ENCODE results near the gene POLA1. TPM values are rescaled to one million over a fixed set of nuclear protein-coding genes. Genes with fewer than 3 reads are reported as not detected.

The POLA1 gene
- total and polyA plus RNA-seq, 7 donors = 3.5 to 9.4 (median 6.8) TPM

DNA sequence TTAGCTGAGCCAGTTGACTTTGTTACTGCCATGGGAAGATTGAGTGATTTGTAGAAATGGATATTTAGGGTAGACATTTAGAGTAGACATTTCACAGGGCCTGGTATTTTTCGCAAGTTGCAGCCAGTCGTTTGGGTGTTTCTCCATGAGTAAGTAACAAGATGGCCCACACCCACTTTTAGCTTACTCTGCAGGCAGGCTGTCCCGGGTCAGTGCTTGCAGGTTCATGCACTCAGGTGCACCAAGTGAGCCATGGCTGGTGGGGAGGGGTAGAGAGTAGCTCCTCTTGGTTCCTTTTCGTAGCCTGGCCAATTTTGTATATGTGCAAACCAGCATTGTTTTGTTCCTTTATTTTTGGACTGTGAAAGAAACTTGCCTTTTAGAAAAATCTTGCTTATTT is 145.6 kb downstream of the POLA1 start:
- no peaks in the 10 kb centered on the region for H3K9me3 ChIP-seq
- no peak for DNase-seq
- intact Hi-C loops (cut with DNase I) = loop anchor here (2.0 to 10.0 kb wide), 3 partner anchors 175 to 305 kb away; partner anchors contain the start of gene ARX (in 1 of the 2)
- TF ChIP-seq, protein P1, sequence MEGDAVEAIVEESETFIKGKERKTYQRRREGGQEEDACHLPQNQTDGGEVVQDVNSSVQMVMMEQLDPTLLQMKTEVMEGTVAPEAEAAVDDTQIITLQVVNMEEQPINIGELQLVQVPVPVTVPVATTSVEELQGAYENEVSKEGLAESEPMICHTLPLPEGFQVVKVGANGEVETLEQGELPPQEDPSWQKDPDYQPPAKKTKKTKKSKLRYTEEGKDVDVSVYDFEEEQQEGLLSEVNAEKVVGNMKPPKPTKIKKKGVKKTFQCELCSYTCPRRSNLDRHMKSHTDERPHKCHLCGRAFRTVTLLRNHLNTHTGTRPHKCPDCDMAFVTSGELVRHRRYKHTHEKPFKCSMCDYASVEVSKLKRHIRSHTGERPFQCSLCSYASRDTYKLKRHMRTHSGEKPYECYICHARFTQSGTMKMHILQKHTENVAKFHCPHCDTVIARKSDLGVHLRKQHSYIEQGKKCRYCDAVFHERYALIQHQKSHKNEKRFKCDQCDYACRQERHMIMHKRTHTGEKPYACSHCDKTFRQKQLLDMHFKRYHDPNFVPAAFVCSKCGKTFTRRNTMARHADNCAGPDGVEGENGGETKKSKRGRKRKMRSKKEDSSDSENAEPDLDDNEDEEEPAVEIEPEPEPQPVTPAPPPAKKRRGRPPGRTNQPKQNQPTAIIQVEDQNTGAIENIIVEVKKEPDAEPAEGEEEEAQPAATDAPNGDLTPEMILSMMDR (IDR thresholded peaks at IDR 0.05) = no peak
- 57 to 80% (median 69%) methylated on average over 4 of the region's 4 CpGs for WGBS, 3 donors
- H3K4me1 ChIP-seq = peaks cover 6% of the 10 kb centered on the region
- H3K27ac ChIP-seq = no peak overlapping the region
- H3K36me3 ChIP-seq (ENCODE audit: insufficient read depth in 1 of 2, low read depth in 1 of 2) = peaks cover 0 to 11% of the 10 kb centered on the region in 2 donors
- ATAC-seq = no peak
- no peak overlapping the region for H3K4me3 ChIP-seq
- H3K27me3 ChIP-seq (ENCODE audit: insufficient read depth in 3 of 3, low read length in 2 of 3) = no peaks in the 10 kb centered on the region

DNA sequence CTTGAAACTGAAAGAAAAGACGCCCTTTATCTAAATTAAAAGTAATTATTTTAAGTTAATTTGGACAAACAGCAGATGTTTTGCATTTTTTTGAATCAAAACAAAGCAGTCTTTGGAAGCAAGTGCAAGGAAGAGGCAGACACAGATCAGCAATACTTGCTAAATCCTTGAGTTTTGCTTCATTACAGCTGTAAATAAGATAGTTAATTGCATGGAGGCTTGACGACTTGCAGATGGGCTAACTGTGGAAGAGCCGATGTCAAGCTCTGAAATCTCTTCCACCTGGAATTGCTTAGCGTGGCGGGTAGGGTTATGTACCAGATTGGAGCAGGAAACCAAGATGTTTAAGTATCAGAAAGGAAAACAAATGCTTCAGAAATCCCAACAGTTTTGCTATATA is 148.8 kb downstream of the POLA1 start:
- H3K27ac ChIP-seq = no peak overlapping the region
- ATAC-seq (no peak), DNase-seq (no peak)
- TF ChIP-seq, protein P1 (IDR thresholded peaks at IDR 0.05) = no peak
- no peak overlapping the region for H3K4me3 ChIP-seq
- intact Hi-C loops (cut with DNase I) = no loop called here
- H3K4me1 ChIP-seq = peaks cover 5% of the 10 kb centered on the region
- no peaks in the 10 kb centered on the region for H3K9me3 ChIP-seq
- WGBS, 3 donors = 50 to 78% (median 74%) methylated on average over 5 of the region's 5 CpGs
- H3K36me3 ChIP-seq (ENCODE audit: insufficient read depth in 1 of 2, low read depth in 1 of 2) = peaks cover 0 to 8% of the 10 kb centered on the region in 2 donors
- H3K27me3 ChIP-seq (ENCODE audit: insufficient read depth in 3 of 3, low read length in 2 of 3) = no peaks in the 10 kb centered on the region

DNA sequence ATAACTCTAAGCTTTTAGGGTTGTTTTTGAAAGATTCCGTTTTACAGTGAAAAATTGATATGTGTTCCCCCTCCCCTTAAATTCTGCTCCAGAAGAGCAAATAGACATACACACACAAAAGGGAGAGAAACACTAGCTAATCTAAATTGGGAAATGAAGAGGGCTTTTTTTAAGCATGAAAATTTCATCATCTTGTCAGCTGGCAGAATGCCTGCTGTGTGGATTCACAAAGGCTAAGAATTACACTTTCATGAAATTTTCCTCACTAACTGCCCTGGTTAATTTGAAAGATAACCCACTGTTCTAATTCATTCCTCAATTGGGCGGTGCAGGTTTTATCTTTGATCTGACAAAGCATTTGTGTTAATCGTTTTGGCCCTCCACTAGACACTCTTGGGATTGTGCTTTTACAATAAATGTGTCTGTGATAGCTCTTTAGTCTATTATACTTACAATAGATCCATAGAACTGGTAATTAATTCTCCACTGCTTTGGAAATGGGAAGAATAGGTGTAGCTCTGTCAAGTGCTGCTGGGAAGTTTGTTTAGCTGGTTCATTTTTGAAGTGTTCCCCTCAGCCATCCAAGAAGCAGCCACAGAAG is 152.9 kb downstream of the POLA1 start:
- Histone ChIP-seq H3K9me3 (no peaks in the 10 kb centered on the region), H3K4me3 (no peak overlapping the region), H3K4me1 (no peaks in the 10 kb centered on the region), H3K27ac (no peak overlapping the region), H3K27me3 (ENCODE audit: insufficient read depth in 3 of 3, low read length in 2 of 3) (no peaks in the 10 kb centered on the region), H3K36me3 (ENCODE audit: insufficient read depth in 1 of 2, low read depth in 1 of 2) (peaks cover 0 to 8% of the 10 kb centered on the region in 2 donors)
- DNase-seq (no peak), ATAC-seq (no peak)
- TF ChIP-seq, protein P1 (IDR thresholded peaks at IDR 0.05) = no peak
- WGBS, 3 donors = 41 to 81% (median 68%) methylated on average over 3 of the region's 3 CpGs
- intact Hi-C loops (cut with DNase I) = no loop called here

DNA sequence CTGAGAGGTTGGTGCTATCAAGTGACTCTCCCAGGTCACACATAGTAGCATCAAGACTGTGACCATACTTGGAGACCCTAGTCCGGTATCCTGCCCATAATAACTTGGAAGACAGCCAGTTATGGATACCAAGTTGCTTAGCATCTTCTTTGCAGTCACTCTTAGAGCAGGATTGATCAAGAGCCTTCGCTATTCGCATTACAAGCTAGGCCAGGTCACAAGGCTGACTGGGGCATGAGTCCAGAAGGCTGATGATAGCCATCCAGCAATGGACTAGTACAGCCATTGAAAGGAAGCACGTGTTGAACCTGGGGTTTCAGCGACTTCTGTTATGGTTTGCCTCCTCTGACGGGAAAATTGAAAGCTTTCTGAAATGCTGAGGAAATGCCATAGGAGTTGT is 157.6 kb downstream of the POLA1 start:
- no peak overlapping the region for H3K27ac ChIP-seq
- H3K27me3 ChIP-seq (ENCODE audit: insufficient read depth in 3 of 3, low read length in 2 of 3) = no peaks in the 10 kb centered on the region
- intact Hi-C loops (cut with DNase I) = no loop called here
- H3K9me3 ChIP-seq = no peaks in the 10 kb centered on the region
- DNase-seq (no peak), ATAC-seq (no peak)
- TF ChIP-seq, protein P1 (IDR thresholded peaks at IDR 0.05) = no peak
- no peaks in the 10 kb centered on the region for H3K4me1 ChIP-seq
- WGBS, 3 donors = 80 to 97% (median 93%) methylated on average over 6 of the region's 6 CpGs
- H3K4me3 ChIP-seq = no peak overlapping the region
- no peaks in the 10 kb centered on the region for H3K36me3 ChIP-seq (ENCODE audit: insufficient read depth in 1 of 2, low read depth in 1 of 2)

DNA sequence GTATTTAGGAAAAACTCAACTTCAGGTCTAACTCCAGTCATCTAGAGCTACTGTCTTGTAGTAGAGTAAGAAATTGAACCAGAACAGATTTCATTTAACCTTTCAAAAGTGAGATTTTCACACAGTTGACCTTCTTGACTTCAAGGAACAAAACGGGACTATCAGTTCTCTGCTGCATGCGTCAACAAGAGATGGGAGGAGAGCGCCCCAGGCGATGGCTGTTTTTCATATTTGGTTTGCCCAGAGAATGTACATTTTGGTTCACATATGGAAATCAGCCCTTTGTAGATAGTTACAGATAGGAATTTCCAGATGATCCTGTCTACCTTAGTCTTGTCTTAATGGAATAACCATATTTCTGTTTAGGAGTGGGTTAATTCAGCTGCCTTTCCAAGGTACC is 158.1 kb downstream of the POLA1 start:
- ATAC-seq (no peak), DNase-seq (no peak)
- no peak overlapping the region for H3K4me3 ChIP-seq
- no peaks in the 10 kb centered on the region for H3K27me3 ChIP-seq (ENCODE audit: insufficient read depth in 3 of 3, low read length in 2 of 3)
- H3K36me3 ChIP-seq (ENCODE audit: insufficient read depth in 1 of 2, low read depth in 1 of 2) = no peaks in the 10 kb centered on the region
- H3K9me3 ChIP-seq = no peaks in the 10 kb centered on the region
- H3K4me1 ChIP-seq = no peaks in the 10 kb centered on the region
- no peak overlapping the region for H3K27ac ChIP-seq
- TF ChIP-seq, protein P1 (IDR thresholded peaks at IDR 0.05) = no peak
- intact Hi-C loops (cut with DNase I) = no loop called here
- 81 to 98% (median 95%) methylated on average over 4 of the region's 4 CpGs for WGBS, 3 donors

Measured in psoas muscle (tissue), 8 donors.